Small intestine (tissue), 7 donors: Measurements from ENCODE around the gene OVOL1. TPM values are rescaled to one million over a fixed set of nuclear protein-coding genes. Genes with fewer than 3 reads are reported as not detected.

Experiments
- DNase-seq, 2 donors: peaks; one replicate each; pipeline versions ENCODE4 v3.0.0 to v3.0.0-alpha.2; 2013
- FAIRE-seq: peaks from 2 replicates; lab custom pipeline; 2012; peaks lifted over from hg19 to GRCh38; lab: Jason Lieb, UNC
- H3K27ac ChIP-seq, 3 donors: one replicate each; pipeline ENCODE4 v1.5.1; 2013; ENCODE audit warnings: low read length in 2 of 3, mild to moderate bottlenecking in 2 of 3, control low read depth in 1 of 3, inconsistent platforms in 1 of 3, low read depth in 1 of 3, moderate library complexity in 1 of 3
- H3K27me3 ChIP-seq, 3 donors: one replicate each; pipeline ENCODE4 v1.6.1; 2013; ENCODE audit warnings: low read length in 3 of 3, inconsistent platforms in 1 of 3; ENCODE audit not compliant: control insufficient read depth in 3 of 3, insufficient read depth in 3 of 3
- H3K36me3 ChIP-seq, 3 donors: one replicate each; pipeline ENCODE4 v1.6.1; 2013; ENCODE audit warnings: low read length in 3 of 3, inconsistent platforms in 1 of 3, low read depth in 1 of 3, mild to moderate bottlenecking in 1 of 3, moderate library complexity in 1 of 3; ENCODE audit not compliant: control insufficient read depth in 3 of 3, insufficient read depth in 2 of 3
- H3K4me1 ChIP-seq, 3 donors: one replicate each; pipeline ENCODE4 v1.6.1; 2013; ENCODE audit warnings: low read length in 2 of 3, inconsistent platforms in 1 of 3, low read depth in 1 of 3, mild to moderate bottlenecking in 1 of 3, moderate library complexity in 1 of 3; ENCODE audit not compliant: control insufficient read depth in 3 of 3, insufficient read depth in 2 of 3
- H3K4me3 ChIP-seq, 3 donors: one replicate each; pipeline ENCODE4 v1.5.1; 2013; ENCODE audit warnings: low read length in 3 of 3, control low read depth in 1 of 3, inconsistent platforms in 1 of 3, low read depth in 1 of 3, mild to moderate bottlenecking in 1 of 3, moderate library complexity in 1 of 3
- H3K9me3 ChIP-seq, 2 donors: one replicate each; pipeline ENCODE4 v1.6.1; 2013; ENCODE audit warnings: low read depth in 1 of 2, low read length in 1 of 2; ENCODE audit not compliant: control insufficient read depth in 2 of 2, insufficient read depth in 1 of 2
- WGBS, 3 donors: extraction: QIAGEN DNeasy Blood & Tissue Kit; methylation state at CpG; one replicate each; pipeline ENCODE4 v1.1.7; 2013; 5-methylcytosine and 5-hydroxymethylcytosine counted together
- polyA plus RNA-seq, 4 donors: library from polyadenylated mRNA; stranded (reverse) in 3 of 4; unstranded in 1 of 4; fragments of 200-250 nt in 3 of 4; fragments of 120-200 nt in 1 of 4; gene quantifications; one replicate each; pipeline versions ENCODE4 v1.2.1 to v1.2.3, GENCODE V29; 2013
- donor health status: healthy with polysubstance abuse.
- donor health status: control.
- donor health status: control.
- donor health status: Bipolar disorder and iron deficiency.
- donor health status: healthy.

Gene OVOL1
- polyA plus RNA-seq, 4 donors = 11.9 to 41.3 (median 20.1) TPM

DNA sequence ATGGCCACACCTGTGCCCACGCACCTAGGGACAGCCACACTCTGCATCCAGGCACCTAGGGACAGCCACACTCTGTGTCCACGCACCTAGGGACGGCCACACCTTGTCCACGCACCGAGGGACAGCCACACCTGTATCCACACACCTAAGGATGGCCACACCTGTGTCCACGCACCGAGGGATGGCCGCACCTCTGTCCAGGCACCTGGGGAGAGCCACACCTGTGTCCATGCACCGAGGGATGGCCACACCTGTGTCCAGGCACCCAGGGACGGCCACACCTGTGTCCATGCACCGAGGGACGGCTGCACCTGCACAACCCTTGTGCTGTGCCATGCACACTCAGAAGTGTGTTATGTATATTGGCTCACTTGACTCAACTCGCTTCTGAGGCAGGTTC lies 10.8 kb downstream of the OVOL1 start:
- H3K36me3 ChIP-seq = peaks cover 0 to 49% (median 7%) of the 10 kb centered on the region in 3 donors
- H3K4me1 ChIP-seq = peaks cover 0 to 22% (median 0%) of the 10 kb centered on the region in 3 donors
- H3K9me3 ChIP-seq = no peaks in the 10 kb centered on the region
- peaks cover 0 to 2% (median 0%) of the 10 kb centered on the region in 3 donors for H3K27me3 ChIP-seq
- FAIRE-seq = no peak
- H3K4me3 ChIP-seq = no peak overlapping the region
- H3K27ac ChIP-seq = no peak overlapping the region
- WGBS, 3 donors = 50 to 77% (median 60%) methylated on average over 13 of the region's 13 CpGs
- no peak for DNase-seq

DNA sequence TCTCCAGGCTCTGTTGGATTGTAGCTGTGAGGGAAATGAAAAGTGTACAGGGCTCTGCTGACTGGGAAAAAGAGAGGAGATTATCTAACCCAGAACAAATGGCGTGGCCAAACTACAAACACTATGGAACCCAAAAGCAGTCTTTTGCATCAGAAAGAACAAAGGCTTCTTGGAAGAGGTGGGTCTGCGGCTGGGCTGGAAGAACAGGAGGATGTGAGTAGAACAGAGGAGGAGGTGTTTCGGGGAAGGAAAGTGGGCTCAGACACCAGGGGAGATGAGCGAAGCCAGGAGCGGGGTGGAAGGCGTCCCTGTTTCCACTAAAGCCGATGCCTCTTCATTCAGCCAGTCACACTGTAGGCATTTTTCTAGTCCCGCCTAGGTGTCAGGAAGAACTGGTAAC lies 12.0 kb downstream of the OVOL1 start:
- peaks cover 0 to 6% (median 0%) of the 10 kb centered on the region in 3 donors for H3K27me3 ChIP-seq
- peaks cover 0 to 11% (median 0%) of the 10 kb centered on the region in 3 donors for H3K4me1 ChIP-seq
- H3K4me3 ChIP-seq = no peak overlapping the region
- no peak overlapping the region for H3K27ac ChIP-seq
- no peak for DNase-seq
- peaks cover 0 to 39% (median 7%) of the 10 kb centered on the region in 3 donors for H3K36me3 ChIP-seq
- 87 to 96% (median 91%) methylated on average over 8 of the region's 8 CpGs for WGBS, 3 donors
- FAIRE-seq = no peak
- H3K9me3 ChIP-seq = no peaks in the 10 kb centered on the region

DNA sequence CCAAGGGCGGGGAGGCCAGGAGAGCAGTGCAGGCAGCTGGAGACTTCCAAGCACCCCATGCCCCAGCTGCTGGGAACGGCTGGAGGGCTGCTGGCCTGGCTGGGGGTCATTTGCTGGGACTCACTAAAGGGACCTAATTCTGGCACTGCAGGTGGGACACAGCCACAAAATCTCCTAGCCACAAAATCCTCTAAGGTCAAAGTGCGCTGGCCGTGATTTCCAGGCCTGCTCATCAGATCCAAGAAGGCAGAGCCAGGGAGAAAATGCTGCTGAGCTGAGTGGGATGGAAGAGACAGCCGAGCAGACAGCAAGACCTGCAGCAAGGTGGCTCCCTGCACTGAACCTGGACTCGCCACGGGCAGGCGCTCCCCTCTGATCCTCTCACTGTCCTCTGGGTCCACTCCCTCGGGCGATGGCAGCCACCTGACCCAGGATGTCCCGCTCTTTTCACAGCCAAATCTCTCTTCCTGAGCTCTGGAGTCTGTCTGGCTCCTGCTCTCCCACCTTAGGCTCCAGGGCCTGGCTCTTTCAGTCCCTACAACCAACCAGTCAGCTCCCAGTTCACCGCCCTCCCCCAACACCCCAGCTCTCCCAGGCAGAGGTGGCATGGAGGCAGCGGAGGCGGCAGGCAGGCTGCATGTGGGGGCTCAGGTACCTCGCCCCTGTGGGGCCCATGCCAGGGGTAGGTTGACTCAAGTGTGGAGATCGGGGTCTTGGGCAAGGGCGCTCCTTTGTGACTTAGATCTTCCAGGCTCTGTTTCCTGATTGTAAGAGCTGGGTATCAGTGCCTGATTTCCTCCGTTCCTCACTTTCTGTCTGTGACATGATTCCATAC lies 14.5 kb downstream of the OVOL1 start:
- Histone ChIP-seq H3K4me3 (no peak overlapping the region), H3K36me3 (peaks cover 0 to 14% (median 0%) of the 10 kb centered on the region in 3 donors), H3K27me3 (peaks cover 0 to 11% (median 0%) of the 10 kb centered on the region in 3 donors), H3K4me1 (no peaks in the 10 kb centered on the region), H3K27ac (no peak overlapping the region), H3K9me3 (no peaks in the 10 kb centered on the region)
- FAIRE-seq (no peak), DNase-seq (no peak)
- 58 to 71% (median 66%) methylated on average over 18 of the region's 18 CpGs for WGBS, 3 donors

DNA sequence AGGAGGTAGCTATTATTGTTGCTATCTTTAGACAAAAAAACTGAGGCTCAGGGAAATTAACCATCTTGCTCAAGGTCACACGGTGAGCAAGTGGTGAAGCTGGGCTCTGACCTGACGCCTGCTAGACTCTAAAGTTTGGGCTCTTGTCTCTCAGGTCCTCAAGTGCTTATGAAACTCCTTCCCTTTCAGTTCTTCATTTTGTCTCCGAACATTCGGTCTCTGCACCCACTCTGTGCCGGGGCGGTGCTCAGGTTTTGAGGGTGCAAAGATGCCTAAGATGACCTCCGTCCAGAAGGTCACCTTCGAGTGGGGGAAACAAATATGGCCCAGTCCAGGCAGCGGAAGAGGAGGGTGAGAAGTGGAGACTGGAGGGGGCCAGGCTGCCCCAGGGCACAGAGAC lies 16.0 kb downstream of the OVOL1 start:
- no peak for FAIRE-seq
- Histone ChIP-seq H3K27me3 (peaks cover 0 to 11% (median 0%) of the 10 kb centered on the region in 3 donors), H3K9me3 (no peaks in the 10 kb centered on the region), H3K27ac (no peak overlapping the region), H3K4me1 (no peaks in the 10 kb centered on the region), H3K36me3 (peaks cover 0 to 2% (median 0%) of the 10 kb centered on the region in 3 donors), H3K4me3 (no peak overlapping the region)
- 74 to 85% (median 85%) methylated on average over 9 of the region's 9 CpGs for WGBS, 3 donors
- no peak for DNase-seq

DNA sequence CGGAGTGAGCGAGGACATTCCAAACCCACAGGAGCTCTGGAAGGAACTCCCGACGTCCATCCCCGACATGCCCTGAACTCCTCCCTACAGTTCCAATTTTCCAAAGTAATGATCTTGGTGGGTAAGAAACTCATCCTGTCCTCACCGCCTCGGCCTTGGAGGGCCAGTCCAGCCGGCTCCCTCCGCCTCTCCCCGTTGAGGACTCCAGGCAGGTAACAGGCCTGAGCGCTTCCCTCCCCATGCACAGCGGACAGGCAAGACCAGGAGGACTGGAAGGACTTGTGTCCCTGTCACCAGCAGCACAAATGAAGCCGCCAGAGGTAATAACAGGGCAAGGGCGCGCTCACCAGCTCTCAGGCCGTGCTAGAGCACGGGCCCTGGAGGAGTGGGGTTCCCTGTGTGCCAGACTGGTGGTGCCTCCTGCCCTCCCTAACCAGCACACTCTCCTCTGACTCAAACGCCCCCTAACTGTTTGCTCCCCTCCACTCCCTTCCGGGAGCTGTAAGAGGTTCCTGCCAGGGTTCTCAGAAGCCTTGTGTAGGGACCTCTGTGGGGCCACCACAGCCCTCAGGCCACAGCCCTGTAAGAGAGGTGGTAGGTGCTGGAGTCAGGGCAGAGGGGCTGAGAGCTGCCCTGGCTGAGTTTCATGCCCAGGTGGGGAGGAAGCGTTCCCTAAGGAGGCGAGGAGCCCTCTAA lies 17.1 kb downstream of the OVOL1 start:
- no peak for DNase-seq
- no peaks in the 10 kb centered on the region for H3K9me3 ChIP-seq
- no peaks in the 10 kb centered on the region for H3K36me3 ChIP-seq
- no peaks in the 10 kb centered on the region for H3K4me1 ChIP-seq
- WGBS, 3 donors = 68 to 81% (median 72%) methylated on average over 21 of the region's 21 CpGs
- FAIRE-seq = no peak
- H3K27ac ChIP-seq = no peak overlapping the region
- no peak overlapping the region for H3K4me3 ChIP-seq
- peaks cover 0 to 11% (median 0%) of the 10 kb centered on the region in 3 donors for H3K27me3 ChIP-seq

DNA sequence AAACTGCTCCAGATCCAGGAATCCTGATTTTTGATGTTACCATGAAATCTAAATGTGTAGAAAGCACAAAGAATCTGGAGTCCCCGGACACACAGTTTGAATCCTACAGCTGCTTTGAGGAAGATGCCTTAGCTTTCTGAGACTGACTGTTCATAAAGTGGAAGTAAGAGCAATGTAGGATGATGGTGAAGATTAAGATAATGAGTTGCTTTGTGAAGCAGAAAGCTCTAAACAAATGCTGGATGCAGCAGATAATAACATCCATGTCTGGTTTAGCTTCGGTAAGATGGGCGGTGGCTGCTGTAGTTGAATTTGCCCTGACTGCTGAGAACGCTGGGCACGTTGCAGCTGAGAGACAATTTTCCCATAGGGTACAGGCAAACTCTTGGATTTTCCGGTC lies 20.1 kb downstream of the OVOL1 start:
- no peaks in the 10 kb centered on the region for H3K4me1 ChIP-seq
- H3K4me3 ChIP-seq = no peak overlapping the region
- H3K27ac ChIP-seq = no peak overlapping the region
- H3K27me3 ChIP-seq = peaks cover 0 to 11% (median 0%) of the 10 kb centered on the region in 3 donors
- no peak for DNase-seq
- 49 to 68% (median 52%) methylated on average over 6 of the region's 6 CpGs for WGBS, 3 donors
- peaks cover 0 to 3% (median 0%) of the 10 kb centered on the region in 3 donors for H3K36me3 ChIP-seq
- FAIRE-seq = no peak
- no peaks in the 10 kb centered on the region for H3K9me3 ChIP-seq

DNA sequence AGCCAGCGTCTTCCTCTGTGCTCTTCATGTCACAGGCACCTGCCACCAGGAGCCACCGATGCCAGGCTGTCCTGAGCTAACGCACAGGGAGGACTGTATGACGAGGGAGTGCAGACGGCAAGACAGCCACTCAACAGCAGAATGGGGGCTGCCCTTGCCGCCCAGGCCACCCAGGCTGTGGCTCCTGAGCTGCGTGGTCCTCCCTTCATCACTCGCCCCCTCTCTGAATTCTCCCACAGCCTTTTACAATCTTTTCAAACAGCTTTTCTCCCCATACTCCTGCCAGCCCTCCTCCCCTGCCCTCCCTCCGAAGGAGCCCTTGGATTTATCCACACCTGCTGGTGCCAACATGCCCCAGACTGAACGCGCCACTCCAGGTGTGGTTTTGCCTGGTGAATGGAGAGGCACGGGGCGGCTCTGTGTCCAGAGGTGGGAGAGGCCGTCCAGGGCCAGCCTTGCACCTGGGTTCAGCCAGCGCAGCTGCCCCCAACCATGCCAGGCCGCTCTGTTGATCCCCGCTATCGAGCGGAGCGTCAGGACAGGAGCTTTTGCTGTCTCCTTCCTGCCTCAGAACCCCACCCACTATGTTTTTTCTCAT lies 22.0 kb downstream of the OVOL1 start:
- Histone ChIP-seq H3K27me3 (peaks cover 0 to 5% (median 0%) of the 10 kb centered on the region in 3 donors), H3K4me1 (peaks cover 0 to 1% (median 0%) of the 10 kb centered on the region in 3 donors), H3K36me3 (peaks cover 0 to 3% (median 0%) of the 10 kb centered on the region in 3 donors), H3K27ac (no peak overlapping the region), H3K9me3 (no peaks in the 10 kb centered on the region), H3K4me3 (no peak overlapping the region)
- 32 to 77% (median 49%) methylated on average over 20 of the region's 20 CpGs for whole genome bisulfite sequencing, 3 donors
- DNase-seq (no peak), FAIRE-seq (no peak)

DNA sequence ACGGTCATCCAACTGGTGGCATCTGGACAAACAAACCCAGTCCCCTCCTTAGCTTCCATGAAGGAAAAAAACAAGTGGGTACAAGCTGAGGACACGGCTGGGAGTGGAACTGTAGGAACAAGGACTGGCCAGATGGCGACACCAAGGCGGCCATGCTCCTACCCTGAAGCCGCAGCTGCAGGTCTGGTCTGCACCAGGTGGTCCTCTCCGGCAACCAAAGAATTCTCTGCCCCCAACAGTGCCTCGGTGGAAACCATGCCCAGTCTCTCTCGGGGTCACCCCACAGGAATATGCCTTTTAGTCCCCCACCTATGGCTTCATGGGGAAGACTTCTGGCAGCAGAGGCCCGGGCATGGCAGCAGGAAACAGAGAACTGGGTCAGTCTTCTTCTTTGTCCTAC lies 22.6 kb downstream of the OVOL1 start:
- WGBS, 3 donors = 72 to 79% (median 78%) methylated on average over 9 of the region's 9 CpGs
- Histone ChIP-seq H3K27ac (no peak overlapping the region), H3K27me3 (no peaks in the 10 kb centered on the region), H3K4me1 (peaks cover 0 to 7% (median 0%) of the 10 kb centered on the region in 3 donors), H3K9me3 (no peaks in the 10 kb centered on the region), H3K36me3 (peaks cover 0 to 3% (median 0%) of the 10 kb centered on the region in 3 donors), H3K4me3 (no peak overlapping the region)
- FAIRE-seq (no peak), DNase-seq (no peak)
